ENCODE measurements around the gene TVP23A.

- TF ChIP-seq POLR2AphosphoS5 (IDR thresholded peaks at IDR 0.05) (no peak), TAF1 (IDR thresholded peaks at IDR 0.05; ENCODE audit: low read depth) (no peak), MXI1 (conservative IDR thresholded peaks at IDR 0.05; ENCODE audit: poor library complexity, severe bottlenecking) (no peak), EP300 (conservative IDR thresholded peaks at IDR 0.05; ENCODE audit: poor library complexity, severe bottlenecking) (no peak), EZH2 (IDR thresholded peaks at IDR 0.05; ENCODE audit: borderline replicate concordance, insufficient read depth, low read length, poor library complexity, severe bottlenecking) (no peak), REST (IDR thresholded peaks at IDR 0.05; ENCODE audit: borderline replicate concordance) (no peak)
- TF ChIP-seq, protein P1, sequence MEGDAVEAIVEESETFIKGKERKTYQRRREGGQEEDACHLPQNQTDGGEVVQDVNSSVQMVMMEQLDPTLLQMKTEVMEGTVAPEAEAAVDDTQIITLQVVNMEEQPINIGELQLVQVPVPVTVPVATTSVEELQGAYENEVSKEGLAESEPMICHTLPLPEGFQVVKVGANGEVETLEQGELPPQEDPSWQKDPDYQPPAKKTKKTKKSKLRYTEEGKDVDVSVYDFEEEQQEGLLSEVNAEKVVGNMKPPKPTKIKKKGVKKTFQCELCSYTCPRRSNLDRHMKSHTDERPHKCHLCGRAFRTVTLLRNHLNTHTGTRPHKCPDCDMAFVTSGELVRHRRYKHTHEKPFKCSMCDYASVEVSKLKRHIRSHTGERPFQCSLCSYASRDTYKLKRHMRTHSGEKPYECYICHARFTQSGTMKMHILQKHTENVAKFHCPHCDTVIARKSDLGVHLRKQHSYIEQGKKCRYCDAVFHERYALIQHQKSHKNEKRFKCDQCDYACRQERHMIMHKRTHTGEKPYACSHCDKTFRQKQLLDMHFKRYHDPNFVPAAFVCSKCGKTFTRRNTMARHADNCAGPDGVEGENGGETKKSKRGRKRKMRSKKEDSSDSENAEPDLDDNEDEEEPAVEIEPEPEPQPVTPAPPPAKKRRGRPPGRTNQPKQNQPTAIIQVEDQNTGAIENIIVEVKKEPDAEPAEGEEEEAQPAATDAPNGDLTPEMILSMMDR (IDR thresholded peaks at IDR 0.05; ENCODE audit: poor library complexity, severe bottlenecking) = no peak
Measured at GRCh38 chr16:10849736-10850477, 31.3 kb upstream of the TVP23A start.
